Right renal pelvis (tissue), 4 donors: Measurements from ENCODE around the gene PDS5B. TPM values are rescaled to one million over a fixed set of nuclear protein-coding genes. Genes with fewer than 3 reads are reported as not detected.

Experiments used
- DNase-seq, 4 donors: peaks; one replicate each; pipeline ENCODE4 v3.0.0-alpha.2; 2013; ENCODE audit warnings: low read depth in 4 of 4, low spot score in 3 of 4, missing footprints in 1 of 4
- polyA plus RNA-seq, 4 donors: library from polyadenylated mRNA; unstranded; fragments of 120-200 nt; gene quantifications; one replicate each; pipeline ENCODE4 v1.2.1, GENCODE V29; 2013; ENCODE audit not compliant: insufficient read length in 4 of 4

PDS5B gene
- polyA plus RNA-seq, 4 donors = 57.1 to 72.3 (median 70.4) TPM

DNA sequence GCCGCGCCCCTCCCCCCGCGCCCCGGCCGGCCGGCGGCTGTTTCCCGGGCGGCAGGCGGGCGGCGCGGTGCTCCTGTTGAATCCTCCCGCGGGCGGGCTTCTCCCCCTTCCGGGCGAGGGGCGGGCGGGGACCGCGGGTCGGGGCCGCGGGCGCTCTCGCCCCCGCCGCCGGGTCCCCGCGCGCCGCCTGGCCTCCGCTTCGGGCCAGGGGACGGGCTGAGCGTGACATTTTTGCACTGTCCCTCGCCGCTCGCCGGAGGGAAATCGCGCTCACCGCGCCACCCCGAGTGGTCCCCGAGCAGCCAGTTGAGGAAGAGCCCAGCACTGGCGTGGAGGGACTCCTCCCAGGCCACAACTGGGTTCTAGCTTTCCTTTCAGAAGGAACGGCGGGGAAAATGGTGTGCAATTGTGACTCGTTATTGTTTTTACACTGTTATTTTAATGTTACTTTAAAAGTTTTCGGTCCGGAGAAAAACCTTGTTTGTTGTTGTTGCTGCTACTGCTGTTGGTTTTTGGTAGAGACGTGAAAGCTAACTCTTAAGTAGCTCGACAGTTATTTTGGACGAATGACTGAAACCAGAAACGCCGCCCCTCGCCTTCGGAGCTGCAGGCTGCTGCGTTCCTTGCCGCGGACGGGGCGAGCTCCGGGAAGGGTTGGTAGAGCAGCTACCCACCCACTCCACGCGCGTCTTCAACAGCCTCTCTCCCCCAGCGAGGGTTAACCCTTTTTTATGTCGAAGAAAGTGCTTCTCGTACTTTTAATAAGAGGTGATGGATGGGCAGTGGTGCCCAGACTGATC lies 959 bp downstream of the PDS5B start:
- DNase-seq = peak in 1 of 4 donors; percentile 60

GRCh38 chr13:32587811-32588170 lies 1.5 kb downstream of the PDS5B start:
- no peak for DNase-seq

DNA sequence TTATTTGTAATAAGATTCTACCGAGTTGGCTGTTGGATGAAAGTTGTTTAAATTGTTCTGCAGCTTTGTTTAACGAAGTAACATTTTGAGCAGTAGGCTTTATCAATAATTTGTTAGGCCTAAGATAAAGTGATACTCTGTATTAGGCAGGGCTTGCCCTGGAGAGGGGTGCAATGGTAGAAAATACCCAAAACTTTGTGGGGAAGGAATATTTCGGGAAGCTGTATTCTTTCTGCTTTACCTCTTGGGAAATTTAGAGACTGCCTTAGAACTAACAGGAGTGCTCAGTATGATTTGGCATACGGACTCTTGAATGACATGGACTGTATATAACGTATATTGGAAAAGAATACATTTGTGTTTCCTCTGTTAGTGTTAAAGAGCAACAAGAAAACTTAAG lies 2.5 kb downstream of the PDS5B start:
- DNase-seq = no peak

GRCh38 chr13:32589471-32589870 lies 3.2 kb downstream of the PDS5B start:
- no peak for DNase-seq

GRCh38 chr13:32590266-32590665 lies 4.0 kb downstream of the PDS5B start:
- no peak for DNase-seq

DNA sequence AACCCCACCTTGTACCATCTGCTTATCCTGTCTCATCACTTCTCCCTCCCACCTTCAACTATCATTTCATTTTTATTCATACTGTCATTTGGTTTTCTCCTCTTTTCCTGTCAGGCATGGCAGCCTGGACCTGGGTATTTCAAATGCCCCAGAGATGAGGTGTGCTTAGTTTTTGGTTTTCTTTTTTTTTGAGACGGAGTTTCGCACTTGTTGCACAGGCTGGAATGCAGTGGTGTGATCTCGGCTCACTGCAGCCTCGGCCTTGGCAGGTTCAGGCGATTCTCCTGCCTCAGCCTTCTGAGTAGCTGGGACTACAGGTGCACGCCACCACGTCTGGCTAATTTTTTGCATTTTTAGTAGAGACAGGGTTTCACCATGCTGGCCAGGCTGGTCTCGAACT lies 5.8 kb downstream of the PDS5B start:
- no peak for DNase-seq

GRCh38 chr13:32594157-32594738 lies 8.0 kb downstream of the PDS5B start:
- no peak for DNase-seq

DNA sequence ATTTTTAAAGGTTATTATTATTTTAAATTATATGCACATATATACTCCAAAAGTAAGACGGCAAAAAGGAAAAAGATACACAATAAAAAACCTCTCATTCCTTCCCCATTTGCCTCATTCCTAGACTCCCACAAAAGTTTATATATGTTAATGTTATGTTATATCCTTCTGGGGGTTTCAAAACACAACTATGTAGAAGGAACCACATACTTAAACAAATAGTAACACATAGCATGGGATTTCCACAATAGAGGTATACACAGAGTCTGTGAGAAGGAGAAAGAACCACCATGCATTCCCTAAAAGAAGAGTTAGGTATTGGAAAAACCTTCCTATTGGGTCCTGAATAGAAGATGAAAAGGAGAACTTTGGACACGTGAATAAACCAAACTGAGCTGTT lies 9.1 kb downstream of the PDS5B start:
- DNase-seq = no peak

- no peak for DNase-seq
Observed at GRCh38 chr13:32600890-32601289, 14.6 kb downstream of the PDS5B start.

DNA sequence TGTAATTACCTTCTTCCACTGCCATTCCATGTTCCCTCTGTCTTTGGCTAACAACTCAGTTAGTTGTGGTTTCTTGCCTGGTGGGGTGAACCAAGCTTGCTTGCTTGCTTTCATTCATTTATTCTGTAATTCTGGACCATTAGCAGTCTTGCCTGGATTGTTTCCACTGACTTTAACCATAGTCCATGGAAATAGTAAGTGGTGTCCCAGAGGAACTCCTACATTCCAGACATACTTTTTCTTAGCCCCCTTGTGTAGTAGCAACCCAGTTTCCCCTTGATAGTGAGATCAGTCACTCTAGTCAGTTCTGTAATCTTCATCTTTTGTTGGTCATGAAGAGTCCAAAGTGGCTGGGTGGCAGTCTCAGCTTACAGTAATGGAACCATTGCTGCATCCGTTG lies 23.2 kb downstream of the PDS5B start:
- no peak for DNase-seq

GRCh38 chr13:32610538-32610937 lies 24.3 kb downstream of the PDS5B start:
- no peak for DNase-seq

GRCh38 chr13:32610977-32611376 lies 24.7 kb downstream of the PDS5B start:
- DNase-seq = no peak

GRCh38 chr13:32616883-32617511 lies 30.7 kb downstream of the PDS5B start:
- no peak for DNase-seq

- DNase-seq = no peak
Observed at GRCh38 chr13:32622827-32623226, 36.6 kb downstream of the PDS5B start.

- DNase-seq = no peak
Observed at GRCh38 chr13:32624441-32624840, 38.2 kb downstream of the PDS5B start.

- no peak for DNase-seq
Observed at GRCh38 chr13:32627793-32628192, 41.5 kb downstream of the PDS5B start.

GRCh38 chr13:32629313-32629712 lies 43.1 kb downstream of the PDS5B start:
- no peak for DNase-seq

GRCh38 chr13:32629866-32630265 lies 43.6 kb downstream of the PDS5B start:
- DNase-seq = no peak

GRCh38 chr13:32632343-32632909 lies 46.2 kb downstream of the PDS5B start:
- DNase-seq = no peak

DNA sequence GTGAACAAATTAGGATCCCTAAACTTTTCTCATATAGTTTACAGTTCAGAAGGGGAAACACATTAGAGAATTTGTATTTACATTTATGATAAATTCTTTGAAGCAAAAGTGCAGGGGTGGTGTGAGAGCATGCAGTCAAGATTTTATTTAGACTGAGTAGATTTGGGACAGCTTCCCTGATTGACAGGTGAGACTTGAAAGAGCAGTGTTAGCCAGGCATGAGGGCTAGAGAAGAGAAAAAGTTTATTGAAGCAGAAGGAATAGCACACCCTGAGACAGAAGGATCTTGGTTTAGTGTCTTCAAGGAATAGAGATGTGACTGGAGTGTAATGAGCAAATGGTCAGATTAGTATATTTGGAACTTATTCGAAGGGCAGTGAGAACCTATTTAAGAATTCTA lies 50.5 kb downstream of the PDS5B start:
- no peak for DNase-seq

DNA sequence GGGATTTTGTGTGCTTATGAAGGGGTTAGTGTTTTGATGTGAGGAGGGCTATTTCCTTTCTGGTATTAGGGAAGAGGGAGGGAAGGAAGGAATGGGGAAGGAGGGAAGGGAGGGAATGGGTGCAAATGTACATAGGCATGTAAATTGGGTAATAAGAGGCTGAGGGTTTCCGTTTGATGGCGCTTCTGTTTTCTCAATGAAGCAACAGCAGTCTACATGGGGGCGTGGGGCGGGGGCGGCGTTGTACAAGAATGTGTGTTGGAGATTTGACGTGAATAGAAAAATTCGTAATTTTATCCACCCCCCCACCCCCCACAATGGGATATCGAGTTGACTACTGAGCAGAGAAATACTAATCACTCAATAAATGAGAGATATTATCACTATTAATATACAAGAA lies 52.5 kb downstream of the PDS5B start:
- no peak for DNase-seq
